NCI-H526 treated with DMSO at 0.1 percent for 48 hours (cell line): ENCODE results near the gene FAM187B.

Source experiments
- DNase-seq: peaks from one replicate; lab custom pipeline; 2025; lab: John Stamatoyannopoulos, UW

Gene FAM187B

DNA sequence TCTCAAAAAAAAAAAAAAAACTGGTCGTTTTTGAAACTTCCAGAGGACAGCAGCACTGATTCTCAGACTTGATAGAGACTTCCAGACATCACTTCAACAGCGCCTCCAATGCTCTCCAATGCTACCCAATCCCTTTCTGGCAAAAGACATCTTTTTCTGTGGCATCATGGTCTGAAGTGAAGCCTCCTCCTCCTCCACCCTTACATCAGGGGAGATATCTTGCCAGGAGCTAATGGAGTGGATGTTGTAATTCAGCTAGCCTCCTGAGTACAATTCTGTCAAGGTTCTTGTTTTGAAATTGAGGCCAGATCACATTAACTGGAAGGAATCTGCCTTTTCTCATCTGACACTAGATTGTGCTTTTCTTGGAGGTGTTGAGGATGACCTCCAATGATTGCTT lies 49.8 kb downstream of the FAM187B start:
- DNase-seq, result no peak

DNA sequence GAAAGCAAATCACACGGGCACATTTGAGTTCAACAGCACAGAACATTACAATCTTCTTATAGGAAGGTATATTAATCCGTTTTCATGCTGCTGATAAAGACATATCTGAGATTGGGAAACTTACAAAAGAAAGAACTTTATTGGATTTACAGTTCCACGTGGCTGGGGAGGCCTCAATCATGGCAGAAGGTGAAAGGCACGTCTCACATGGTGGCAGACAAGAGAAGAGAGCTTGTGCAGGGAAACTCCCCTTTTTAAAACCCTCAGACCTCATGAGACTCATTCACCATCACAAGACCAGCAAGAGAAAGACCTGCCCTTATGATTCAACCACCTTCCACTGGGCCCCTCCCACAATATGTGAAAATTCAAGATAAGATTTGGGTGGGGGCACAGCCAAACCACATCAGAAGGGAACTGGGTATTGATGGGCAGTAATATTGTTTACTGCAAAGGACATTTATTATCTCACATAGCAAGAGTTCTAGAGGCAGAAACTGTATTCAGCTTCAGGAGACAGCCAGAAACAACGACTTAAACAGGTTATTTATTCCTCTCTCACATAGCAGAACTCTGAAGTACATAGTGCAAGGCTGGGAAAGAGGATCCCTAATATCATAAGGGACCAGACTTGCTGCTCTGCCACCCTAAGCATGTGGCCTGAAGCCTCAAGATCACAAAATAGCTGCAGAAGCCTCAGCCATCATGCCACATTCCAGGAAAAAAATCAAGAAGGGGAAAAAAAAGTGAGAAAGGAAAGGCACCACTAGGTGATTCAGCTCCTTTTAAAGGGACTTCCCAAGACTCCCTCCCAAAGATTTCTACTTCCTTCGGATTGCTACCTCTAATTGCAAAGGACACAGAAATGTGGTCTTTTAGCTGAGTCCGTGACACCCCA lies 50.9 kb downstream of the FAM187B start:
- no peak for DNase-seq

DNA sequence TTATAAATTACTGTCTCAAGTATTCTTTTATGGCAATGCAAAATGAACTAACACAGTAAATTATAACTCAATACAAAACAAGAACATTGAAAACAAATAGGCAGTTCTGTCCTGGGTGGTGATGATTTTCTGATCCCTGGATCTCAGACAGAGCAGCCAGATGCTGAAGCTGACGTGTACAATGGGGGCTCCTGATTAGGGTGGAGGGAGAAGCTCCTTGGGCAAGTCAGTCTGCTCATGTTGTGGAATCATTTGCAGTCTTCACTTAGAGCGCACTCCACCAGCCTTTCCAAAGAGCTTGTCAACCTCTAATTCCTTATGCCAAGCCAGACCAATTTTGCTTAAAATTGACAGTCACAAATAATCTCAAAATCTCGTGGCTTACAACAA lies 52.4 kb downstream of the FAM187B start:
- DNase-seq, result no peak
